Mucosa of stomach (tissue), 1 donor: ENCODE measurements around the gene ECPAS.
"Not testable (repeated sequence)": the region's sequence is repeated elsewhere in the genome, so short reads cannot be mapped to it uniquely, and the experiment has no call there.

Experiments used
- H3K27me3 ChIP-seq: one replicate; pipeline ENCODE4 v1.7.0; 2013; ENCODE audit warnings: mild to moderate bottlenecking, low read length; ENCODE audit not compliant: control insufficient read depth, insufficient read depth
- H3K36me3 ChIP-seq: one replicate; pipeline ENCODE4 v1.7.0; 2013; ENCODE audit warnings: low read length; ENCODE audit not compliant: control insufficient read depth, insufficient read depth
- H3K4me1 ChIP-seq: one replicate; pipeline ENCODE4 v1.7.0; 2013; ENCODE audit warnings: mild to moderate bottlenecking, low read length; ENCODE audit not compliant: control insufficient read depth, insufficient read depth
- H3K4me3 ChIP-seq: one replicate; pipeline ENCODE4 v1.7.0; 2013; ENCODE audit warnings: low read length
- H3K9ac ChIP-seq: one replicate; pipeline ENCODE4 v1.7.0; 2013; ENCODE audit warnings: mild to moderate bottlenecking, low read length, moderate library complexity
- H3K9me3 ChIP-seq: one replicate; pipeline ENCODE4 v1.7.0; 2013; ENCODE audit warnings: mild to moderate bottlenecking, low read length, moderate library complexity; ENCODE audit not compliant: control insufficient read depth
- donor health status: Pancreatic carcinoma.

The ECPAS gene, protein sequence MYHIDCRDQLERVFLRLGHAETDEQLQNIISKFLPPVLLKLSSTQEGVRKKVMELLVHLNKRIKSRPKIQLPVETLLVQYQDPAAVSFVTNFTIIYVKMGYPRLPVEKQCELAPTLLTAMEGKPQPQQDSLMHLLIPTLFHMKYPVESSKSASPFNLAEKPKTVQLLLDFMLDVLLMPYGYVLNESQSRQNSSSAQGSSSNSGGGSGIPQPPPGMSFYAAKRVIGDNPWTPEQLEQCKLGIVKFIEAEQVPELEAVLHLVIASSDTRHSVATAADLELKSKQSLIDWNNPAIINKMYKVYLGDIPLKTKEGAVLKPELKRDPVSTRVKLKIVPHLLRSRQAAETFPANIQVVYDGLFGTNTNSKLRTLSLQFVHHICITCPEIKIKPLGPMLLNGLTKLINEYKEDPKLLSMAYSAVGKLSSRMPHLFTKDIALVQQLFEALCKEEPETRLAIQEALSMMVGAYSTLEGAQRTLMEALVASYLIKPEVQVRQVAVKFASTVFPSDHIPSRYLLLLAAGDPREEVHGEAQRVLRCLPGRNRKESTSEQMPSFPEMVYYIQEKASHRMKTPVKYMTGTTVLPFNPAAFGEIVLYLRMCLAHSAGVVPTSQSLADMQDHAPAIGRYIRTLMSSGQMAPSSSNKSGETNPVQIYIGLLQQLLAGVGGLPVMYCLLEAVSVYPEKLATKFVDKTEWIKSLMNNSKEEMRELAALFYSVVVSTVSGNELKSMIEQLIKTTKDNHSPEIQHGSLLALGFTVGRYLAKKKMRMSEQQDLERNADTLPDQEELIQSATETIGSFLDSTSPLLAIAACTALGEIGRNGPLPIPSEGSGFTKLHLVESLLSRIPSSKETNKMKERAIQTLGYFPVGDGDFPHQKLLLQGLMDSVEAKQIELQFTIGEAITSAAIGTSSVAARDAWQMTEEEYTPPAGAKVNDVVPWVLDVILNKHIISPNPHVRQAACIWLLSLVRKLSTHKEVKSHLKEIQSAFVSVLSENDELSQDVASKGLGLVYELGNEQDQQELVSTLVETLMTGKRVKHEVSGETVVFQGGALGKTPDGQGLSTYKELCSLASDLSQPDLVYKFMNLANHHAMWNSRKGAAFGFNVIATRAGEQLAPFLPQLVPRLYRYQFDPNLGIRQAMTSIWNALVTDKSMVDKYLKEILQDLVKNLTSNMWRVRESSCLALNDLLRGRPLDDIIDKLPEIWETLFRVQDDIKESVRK (N-terminal part only)

DNA sequence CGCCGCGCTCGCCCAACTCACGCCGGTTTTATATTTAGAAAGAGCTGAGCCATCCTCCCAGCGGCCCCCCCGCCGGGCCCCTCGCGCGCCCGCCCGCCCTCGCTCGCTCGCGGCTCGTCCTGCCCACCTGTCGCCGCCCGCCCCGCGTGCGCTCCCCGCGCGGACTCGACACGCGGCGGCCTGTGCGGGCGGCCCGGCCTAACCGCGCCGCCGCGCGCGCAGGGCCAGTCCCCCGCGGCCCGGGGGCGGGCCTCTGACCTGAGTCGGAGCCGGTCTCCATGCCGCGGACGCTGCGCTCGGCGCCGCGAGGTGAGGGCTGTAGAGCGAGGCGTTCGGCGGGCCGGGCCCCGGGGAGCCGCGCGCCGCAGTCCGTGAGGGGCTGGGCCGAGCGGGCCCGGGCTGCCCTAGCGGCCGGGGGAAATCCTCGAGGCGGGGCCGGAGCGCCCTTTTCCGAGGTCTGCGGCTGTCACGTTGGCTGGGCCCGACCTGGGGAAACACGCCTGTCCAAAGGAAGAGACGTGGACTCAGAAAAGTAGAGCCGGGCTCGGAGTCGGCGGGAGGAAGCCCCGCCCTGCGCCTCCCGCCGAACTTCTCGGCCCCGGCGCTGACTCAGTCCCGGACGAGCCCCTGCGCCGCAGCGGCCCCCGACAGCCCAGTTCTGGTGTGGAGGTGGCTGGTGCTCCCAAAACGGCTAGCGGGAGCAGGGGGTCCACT, at the start of gene ECPAS:
Gene ECPAS (minus strand): TSS at position 526 of the 714 bp plus-strand sequence. CDS start 11,465 bp downstream, outside the sequence.
- Histone ChIP-seq H3K4me1 (no peaks in the 10 kb centered on the region), H3K9ac (peak within 1 kb of the TSS; percentile 98), H3K27me3 (no peaks in the 10 kb centered on the region), H3K9me3 (no peaks in the 10 kb centered on the region), H3K36me3 (no peaks in the 10 kb centered on the region), H3K4me3 (peak within 1 kb of the TSS; percentile 57)

DNA sequence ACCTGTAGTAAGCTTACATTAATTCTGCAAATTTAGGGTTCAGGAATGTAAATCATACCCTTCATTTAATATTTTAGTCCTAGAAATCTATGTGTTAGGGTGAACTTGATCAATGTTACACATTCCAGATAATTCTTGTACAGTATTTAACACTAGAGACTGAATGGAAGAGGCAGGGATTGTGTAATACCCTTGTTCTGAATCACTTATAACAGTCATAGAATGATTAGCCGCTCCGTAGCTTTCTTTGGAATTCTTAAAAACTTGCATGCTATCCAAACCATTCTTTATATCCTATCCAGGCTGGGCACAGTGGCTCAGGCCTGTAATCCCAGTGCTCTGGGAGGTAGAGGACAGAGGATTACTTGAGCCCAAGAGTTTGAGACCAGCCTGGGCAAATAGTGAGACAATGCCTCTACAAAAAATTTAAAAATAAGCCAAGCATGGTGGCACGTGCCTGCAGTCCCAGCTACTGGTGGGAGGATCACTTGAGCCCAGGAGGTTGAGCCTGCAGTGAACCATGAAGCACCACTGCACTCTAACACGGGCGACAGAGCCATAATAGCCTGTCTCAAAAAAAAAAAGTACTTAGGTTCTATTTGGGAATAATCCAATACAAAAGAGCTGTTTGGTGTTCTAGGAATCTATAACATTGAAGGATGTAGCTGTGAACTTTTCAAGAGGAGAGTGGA, 49.1 kb upstream of the ECPAS start:
- Histone ChIP-seq H3K9ac (no peak overlapping the region), H3K4me3 (no peak overlapping the region), H3K9me3 (no peaks in the 10 kb centered on the region), H3K27me3 (no peaks in the 10 kb centered on the region), H3K4me1 (no peaks in the 10 kb centered on the region), H3K36me3 (no peaks in the 10 kb centered on the region)

DNA sequence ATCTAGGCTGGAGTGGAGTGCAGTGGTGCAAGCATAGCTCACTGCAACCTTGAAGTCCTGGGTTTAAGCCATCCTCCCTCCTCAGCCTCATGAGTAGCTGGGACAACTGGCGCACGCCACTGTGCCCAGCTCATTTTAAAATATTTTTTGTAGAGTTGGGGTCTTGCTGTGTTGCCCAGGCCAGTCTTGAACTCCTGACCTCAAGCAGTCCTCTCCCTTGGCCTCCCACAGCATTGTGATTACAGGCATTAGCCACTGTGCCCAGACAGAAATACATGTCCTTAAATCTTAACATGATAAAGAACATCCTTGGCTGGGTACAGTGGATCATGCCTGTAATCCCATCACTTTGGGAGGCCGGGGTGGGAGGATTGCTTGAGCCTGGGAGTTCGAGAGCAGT, 47.5 kb upstream of the ECPAS start:
- Histone ChIP-seq H3K36me3 (no peaks in the 10 kb centered on the region), H3K9ac (no peak overlapping the region), H3K27me3 (no peaks in the 10 kb centered on the region), H3K4me1 (no peaks in the 10 kb centered on the region), H3K4me3 (no peak overlapping the region), H3K9me3 (no peaks in the 10 kb centered on the region)

DNA sequence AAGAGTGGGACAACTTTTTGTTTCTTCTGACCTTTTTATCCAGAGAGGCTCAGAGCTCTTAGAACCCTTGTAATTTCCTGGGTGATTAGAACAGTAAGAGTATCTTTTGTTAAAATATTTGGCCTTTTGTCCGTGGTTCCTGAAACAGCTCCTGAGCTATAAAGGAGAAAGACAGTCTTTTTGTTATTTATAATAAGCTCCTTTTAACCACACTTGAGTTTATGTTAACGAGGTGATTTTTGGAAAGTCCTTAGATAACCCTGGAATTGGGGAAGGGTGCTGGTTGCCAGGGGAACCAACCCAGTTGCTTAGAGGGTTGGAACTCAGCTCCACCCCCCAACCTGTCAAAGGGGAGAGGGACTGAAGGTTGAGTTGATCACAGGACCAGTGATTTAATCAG, 45.6 kb upstream of the ECPAS start:
- no peak overlapping the region for H3K4me3 ChIP-seq
- no peaks in the 10 kb centered on the region for H3K9me3 ChIP-seq
- no peak overlapping the region for H3K9ac ChIP-seq
- H3K27me3 ChIP-seq: no peaks in the 10 kb centered on the region
- no peaks in the 10 kb centered on the region for H3K36me3 ChIP-seq
- H3K4me1 ChIP-seq: no peaks in the 10 kb centered on the region

DNA sequence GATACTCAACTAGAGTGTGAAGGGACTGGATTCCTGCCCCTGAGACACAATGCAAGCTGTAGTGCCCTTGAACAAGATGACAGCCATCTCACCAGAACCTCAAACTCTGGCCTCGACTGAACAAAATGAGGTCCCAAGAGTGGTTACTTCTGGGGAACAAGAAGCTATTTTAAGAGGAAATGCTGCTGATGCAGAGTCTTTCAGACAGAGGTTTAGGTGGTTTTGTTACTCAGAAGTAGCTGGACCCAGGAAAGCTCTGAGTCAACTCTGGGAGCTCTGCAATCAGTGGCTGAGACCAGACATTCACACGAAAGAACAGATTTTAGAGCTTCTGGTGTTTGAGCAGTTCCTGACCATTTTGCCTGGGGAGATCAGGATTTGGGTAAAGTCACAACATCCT, 43.2 kb upstream of the ECPAS start:
- Histone ChIP-seq H3K36me3 (no peaks in the 10 kb centered on the region), H3K9ac (no peak overlapping the region), H3K4me3 (no peak overlapping the region)

DNA sequence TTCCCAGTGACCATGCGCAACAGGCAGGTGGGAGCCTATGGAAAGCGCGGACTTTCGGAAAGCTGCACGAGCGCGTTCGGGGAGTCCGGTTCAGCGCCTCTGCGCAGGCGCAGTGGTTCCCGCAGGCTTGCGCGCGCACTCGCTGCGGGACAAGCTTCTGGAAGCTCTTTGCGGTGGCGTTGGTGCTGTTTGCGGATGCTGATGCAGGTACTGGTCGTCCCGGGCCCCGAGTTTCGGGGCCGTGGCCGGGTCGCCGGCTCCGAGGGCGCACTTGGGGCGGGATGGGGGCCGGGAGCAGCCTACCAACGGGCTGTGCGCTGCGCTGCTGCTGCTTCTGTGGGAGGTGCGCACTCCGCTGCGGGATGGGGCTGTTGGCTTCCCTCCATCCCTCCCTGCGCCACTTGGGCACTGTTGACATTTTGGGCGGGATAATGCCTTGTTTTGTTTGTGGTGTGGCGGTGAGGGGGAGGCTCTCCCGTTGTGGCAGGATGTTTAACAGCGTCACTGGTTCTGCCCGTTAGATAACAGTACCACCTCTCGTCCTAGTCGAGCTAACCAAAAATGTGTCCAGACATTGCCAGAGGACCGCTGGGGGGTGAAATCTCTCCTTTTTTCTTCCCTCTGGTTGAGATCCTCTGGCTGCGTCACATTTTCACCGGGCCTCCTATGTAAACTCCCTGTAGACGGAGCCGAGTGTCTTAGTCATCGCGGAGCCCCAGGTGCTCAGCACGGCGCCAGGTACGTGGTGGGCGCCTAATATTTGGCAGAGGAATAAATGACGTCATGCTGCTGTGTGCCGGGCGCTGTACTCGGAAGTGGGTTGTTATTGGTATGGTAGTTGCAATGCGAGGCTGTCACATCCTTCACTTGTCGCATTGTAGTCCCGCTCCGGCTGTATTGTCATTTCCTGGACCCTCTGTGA, 41.1 kb upstream of the ECPAS start, which contains the start of gene ZNF483:
Gene ZNF483 (plus strand): TSS at position 124 of the 922 bp plus-strand sequence. CDS start 2,217 bp downstream, outside the sequence.
- H3K36me3 ChIP-seq: no peaks in the 10 kb centered on the region
- H3K27me3 ChIP-seq: no peaks in the 10 kb centered on the region
- H3K9me3 ChIP-seq: no peaks in the 10 kb centered on the region
- peak within 1 kb of the TSS; percentile 80 for H3K9ac ChIP-seq
- H3K4me3 ChIP-seq: peak within 1 kb of the TSS; percentile 87
- no peaks in the 10 kb centered on the region for H3K4me1 ChIP-seq

More for the DNA sequence above, 43.2 kb upstream of the ECPAS start:
- H3K9me3 ChIP-seq: no peaks in the 10 kb centered on the region
- H3K4me1 ChIP-seq: no peaks in the 10 kb centered on the region
- no peaks in the 10 kb centered on the region for H3K27me3 ChIP-seq

DNA sequence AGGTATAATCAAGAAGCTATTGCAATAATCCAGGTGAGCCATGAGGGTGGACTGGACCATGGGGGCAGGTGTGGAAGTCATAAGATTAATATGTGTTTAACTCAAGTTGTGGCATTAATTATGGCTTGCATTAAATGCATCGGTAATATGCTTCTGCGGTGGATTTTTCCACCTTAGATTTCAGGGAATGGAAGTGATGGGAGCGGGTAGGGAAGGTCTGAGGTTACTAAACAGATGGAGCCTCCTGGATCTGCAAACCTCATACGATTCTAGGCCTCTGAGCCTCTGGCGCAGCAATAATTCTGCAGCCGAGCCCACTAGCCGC, 40.5 kb upstream of the ECPAS start:
- Histone ChIP-seq H3K9ac (peak overlapping the region; percentile 80), H3K4me1 (no peaks in the 10 kb centered on the region), H3K4me3 (peak overlapping the region; percentile 87), H3K9me3 (no peaks in the 10 kb centered on the region), H3K36me3 (no peaks in the 10 kb centered on the region), H3K27me3 (no peaks in the 10 kb centered on the region)

DNA sequence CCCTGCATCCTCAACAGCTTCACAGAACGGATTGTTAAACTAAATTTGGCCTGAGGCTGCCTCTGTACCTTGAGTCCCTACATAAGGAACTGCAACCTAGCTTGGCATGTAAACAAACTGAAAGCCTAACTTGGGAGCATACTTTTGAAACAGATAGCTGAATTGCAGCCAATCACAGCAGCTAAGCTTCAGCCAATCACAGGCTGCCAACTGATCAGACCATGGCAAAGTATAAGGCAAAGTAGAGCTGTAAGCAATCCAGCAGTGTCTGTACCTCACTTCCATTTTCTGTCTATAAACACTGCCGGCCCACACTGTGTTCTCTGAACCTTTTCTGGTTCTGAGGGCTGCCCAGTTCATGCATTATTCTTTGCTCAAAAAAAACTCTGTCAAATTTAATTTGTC, 31.9 kb upstream of the ECPAS start:
- no peaks in the 10 kb centered on the region for H3K27me3 ChIP-seq

DNA sequence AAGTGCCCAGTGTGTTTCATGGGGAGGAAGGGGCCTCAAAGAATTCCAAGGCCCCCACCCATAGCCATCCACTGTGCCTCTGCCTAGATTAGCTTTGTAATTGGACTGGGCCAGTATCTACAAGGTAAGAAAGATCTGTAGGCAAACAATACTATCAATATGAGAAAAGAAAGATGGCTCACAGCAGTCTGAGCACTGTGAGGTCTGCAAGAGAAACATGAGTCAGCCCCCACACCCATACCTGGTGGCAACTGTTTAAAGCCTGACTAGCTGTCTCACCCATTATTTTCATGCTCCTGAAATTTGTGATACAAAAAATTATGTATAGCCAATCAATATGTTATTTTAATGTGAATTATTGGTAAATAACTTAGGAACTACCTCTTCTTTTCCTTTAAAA, 30.8 kb upstream of the ECPAS start:
- Histone ChIP-seq H3K9ac (no peak overlapping the region), H3K4me1 (no peaks in the 10 kb centered on the region), H3K9me3 (no peaks in the 10 kb centered on the region), H3K27me3 (no peaks in the 10 kb centered on the region), H3K36me3 (no peaks in the 10 kb centered on the region), H3K4me3 (no peak overlapping the region)

More for the DNA sequence above, 31.9 kb upstream of the ECPAS start:
- no peak overlapping the region for H3K9ac ChIP-seq
- no peaks in the 10 kb centered on the region for H3K4me1 ChIP-seq
- H3K9me3 ChIP-seq: no peaks in the 10 kb centered on the region
- no peak overlapping the region for H3K4me3 ChIP-seq
- H3K36me3 ChIP-seq: no peaks in the 10 kb centered on the region

DNA sequence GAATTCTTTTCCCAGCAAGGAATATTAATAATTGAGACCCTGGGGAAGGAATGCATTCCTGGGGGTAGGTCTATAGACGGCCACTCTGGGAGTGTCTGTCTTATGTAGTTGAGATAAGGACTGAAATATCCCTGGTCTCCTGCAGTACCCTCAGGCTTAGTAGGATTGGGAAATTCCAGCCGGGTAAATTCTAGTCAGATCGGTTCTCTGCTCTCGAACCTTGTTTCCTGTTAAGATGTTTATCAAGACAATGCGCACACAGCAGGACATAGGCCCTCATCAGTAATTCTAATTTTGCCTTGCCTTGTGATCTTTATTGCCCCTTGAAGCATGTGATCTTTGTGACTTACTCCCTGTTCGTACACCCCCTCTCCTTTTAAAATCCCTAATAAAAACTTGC, 27.4 kb upstream of the ECPAS start:
- H3K36me3 ChIP-seq, H3K4me1 ChIP-seq, H3K4me3 ChIP-seq, H3K9ac ChIP-seq, H3K27me3 ChIP-seq, H3K9me3 ChIP-seq: not testable (repeated sequence)
